Measurements from ENCODE around the gene SPOUT1.

SPOUT1 gene

GRCh38 chr9:128825923-128826700, 3.5 kb downstream of the SPOUT1 start:
- Histone ChIP-seq H3K36me3 (ENCODE audit: control insufficient read depth in 4 of 4, insufficient read depth in 4 of 4, low read length in 3 of 4) (peaks cover 9 to 62% (median 56%) of the 10 kb centered on the region in 4 experiments), H3K27ac (ENCODE audit: insufficient read depth in 1 of 2, low read depth in 1 of 2, low read length in 2 of 2, poor library complexity in 1 of 2, severe bottlenecking in 2 of 2) (no peak overlapping the region), H3K4me3 (ENCODE audit: control insufficient read depth in 1 of 7, extremely low read depth in 1 of 7, insufficient read depth in 4 of 7, low read depth in 2 of 7, low read length in 6 of 7) (no peak overlapping the region), H3K27me3 (replicated peaks in 2 of 5; ENCODE audit: control insufficient read depth in 4 of 5, insufficient read depth in 5 of 5, low read length in 4 of 5) (no peaks in the 10 kb centered on the region), H3K4me1 (ENCODE audit: control extremely low read depth in 1 of 4, control insufficient read depth in 4 of 4, insufficient read depth in 4 of 4, low read length in 3 of 4) (peaks cover 0 to 17% (median 15%) of the 10 kb centered on the region in 4 experiments), H3K9me3 (ENCODE audit: control extremely low read depth in 1 of 5, control insufficient read depth in 4 of 5, insufficient read depth in 2 of 5, low read depth in 1 of 5, low read length in 4 of 5) (no peaks in the 10 kb centered on the region)
- ChIA-PET POLR2A (interaction anchor here (0.9 kb wide), 1 partner anchor 38 kb away, joined by 3 read pairs; no protein-coding TSS in a partner anchor), CTCF (interaction anchor here (1.9 kb wide), 1 partner anchor 7 kb away, joined by 7 read pairs; the partner anchor contains the start of gene ENDOG)
- no peak for DNase-seq
- WGBS (ENCODE audit: insufficient coverage), result 98% methylated on average over 16 of the region's 22 CpGs

GRCh38 chr9:128824911-128825310, 4.7 kb downstream of the SPOUT1 start:
- H3K27ac ChIP-seq (ENCODE audit: insufficient read depth in 1 of 2, low read depth in 1 of 2, low read length in 2 of 2, poor library complexity in 1 of 2, severe bottlenecking in 2 of 2), result no peak overlapping the region
- POLR2A ChIA-PET, result no interaction called here
- 93% methylated on average over 6 of the region's 7 CpGs for WGBS (ENCODE audit: insufficient coverage)
- DNase-seq, result no peak
- peaks cover 0 to 15% (median 13%) of the 10 kb centered on the region in 4 experiments for H3K4me1 ChIP-seq (ENCODE audit: control extremely low read depth in 1 of 4, control insufficient read depth in 4 of 4, insufficient read depth in 4 of 4, low read length in 3 of 4)
- H3K27me3 ChIP-seq (replicated peaks in 2 of 5; ENCODE audit: control insufficient read depth in 4 of 5, insufficient read depth in 5 of 5, low read length in 4 of 5), result no peaks in the 10 kb centered on the region
- CTCF ChIA-PET, result interaction anchor here (1.3 kb wide), 1 partner anchor 22 kb away, joined by 4 read pairs; no protein-coding TSS in a partner anchor
- peaks cover 9 to 71% (median 59%) of the 10 kb centered on the region in 4 experiments for H3K36me3 ChIP-seq (ENCODE audit: control insufficient read depth in 4 of 4, insufficient read depth in 4 of 4, low read length in 3 of 4)
- no peak overlapping the region for H3K4me3 ChIP-seq (ENCODE audit: control insufficient read depth in 1 of 7, extremely low read depth in 1 of 7, insufficient read depth in 4 of 7, low read depth in 2 of 7, low read length in 6 of 7)
- no peaks in the 10 kb centered on the region for H3K9me3 ChIP-seq (ENCODE audit: control extremely low read depth in 1 of 5, control insufficient read depth in 4 of 5, insufficient read depth in 2 of 5, low read depth in 1 of 5, low read length in 4 of 5)

GRCh38 chr9:128823903-128824406, 5.6 kb downstream of the SPOUT1 start:
- H3K27me3 ChIP-seq (replicated peaks in 2 of 5; ENCODE audit: control insufficient read depth in 4 of 5, insufficient read depth in 5 of 5, low read length in 4 of 5), result no peaks in the 10 kb centered on the region
- POLR2A ChIA-PET, result no interaction called here
- CTCF ChIA-PET, result interaction anchor here (1.3 kb wide), 1 partner anchor 23 kb away, joined by 4 read pairs; no protein-coding TSS in a partner anchor
- WGBS (ENCODE audit: insufficient coverage), result 95% methylated on average over 2 of the region's 12 CpGs
- peaks cover 0 to 19% (median 17%) of the 10 kb centered on the region in 4 experiments for H3K4me1 ChIP-seq (ENCODE audit: control extremely low read depth in 1 of 4, control insufficient read depth in 4 of 4, insufficient read depth in 4 of 4, low read length in 3 of 4)
- peaks cover 9 to 72% (median 59%) of the 10 kb centered on the region in 4 experiments for H3K36me3 ChIP-seq (ENCODE audit: control insufficient read depth in 4 of 4, insufficient read depth in 4 of 4, low read length in 3 of 4)
- no peak overlapping the region for H3K27ac ChIP-seq (ENCODE audit: insufficient read depth in 1 of 2, low read depth in 1 of 2, low read length in 2 of 2, poor library complexity in 1 of 2, severe bottlenecking in 2 of 2)
- H3K4me3 ChIP-seq (ENCODE audit: control insufficient read depth in 1 of 7, extremely low read depth in 1 of 7, insufficient read depth in 4 of 7, low read depth in 2 of 7, low read length in 6 of 7), result no peak overlapping the region
- no peak for DNase-seq
- no peaks in the 10 kb centered on the region for H3K9me3 ChIP-seq (ENCODE audit: control extremely low read depth in 1 of 5, control insufficient read depth in 4 of 5, insufficient read depth in 2 of 5, low read depth in 1 of 5, low read length in 4 of 5)

GRCh38 chr9:128823362-128823902, 6.2 kb downstream of the SPOUT1 start:
- peaks cover 9 to 72% (median 57%) of the 10 kb centered on the region in 4 experiments for H3K36me3 ChIP-seq (ENCODE audit: control insufficient read depth in 4 of 4, insufficient read depth in 4 of 4, low read length in 3 of 4)
- H3K4me3 ChIP-seq (ENCODE audit: control insufficient read depth in 1 of 7, extremely low read depth in 1 of 7, insufficient read depth in 4 of 7, low read depth in 2 of 7, low read length in 6 of 7), result no peak overlapping the region
- ChIA-PET CTCF (interaction anchor here (1.3 kb wide), 1 partner anchor 23 kb away, joined by 4 read pairs; no protein-coding TSS in a partner anchor), POLR2A (no interaction called here)
- no peaks in the 10 kb centered on the region for H3K27me3 ChIP-seq (replicated peaks in 2 of 5; ENCODE audit: control insufficient read depth in 4 of 5, insufficient read depth in 5 of 5, low read length in 4 of 5)
- no peak for DNase-seq
- 96% methylated on average over 14 of the region's 19 CpGs for WGBS (ENCODE audit: insufficient coverage)
- peaks cover 0 to 17% (median 15%) of the 10 kb centered on the region in 4 experiments for H3K4me1 ChIP-seq (ENCODE audit: control extremely low read depth in 1 of 4, control insufficient read depth in 4 of 4, insufficient read depth in 4 of 4, low read length in 3 of 4)
- no peaks in the 10 kb centered on the region for H3K9me3 ChIP-seq (ENCODE audit: control extremely low read depth in 1 of 5, control insufficient read depth in 4 of 5, insufficient read depth in 2 of 5, low read depth in 1 of 5, low read length in 4 of 5)
- H3K27ac ChIP-seq (ENCODE audit: insufficient read depth in 1 of 2, low read depth in 1 of 2, low read length in 2 of 2, poor library complexity in 1 of 2, severe bottlenecking in 2 of 2), result no peak overlapping the region

DNA sequence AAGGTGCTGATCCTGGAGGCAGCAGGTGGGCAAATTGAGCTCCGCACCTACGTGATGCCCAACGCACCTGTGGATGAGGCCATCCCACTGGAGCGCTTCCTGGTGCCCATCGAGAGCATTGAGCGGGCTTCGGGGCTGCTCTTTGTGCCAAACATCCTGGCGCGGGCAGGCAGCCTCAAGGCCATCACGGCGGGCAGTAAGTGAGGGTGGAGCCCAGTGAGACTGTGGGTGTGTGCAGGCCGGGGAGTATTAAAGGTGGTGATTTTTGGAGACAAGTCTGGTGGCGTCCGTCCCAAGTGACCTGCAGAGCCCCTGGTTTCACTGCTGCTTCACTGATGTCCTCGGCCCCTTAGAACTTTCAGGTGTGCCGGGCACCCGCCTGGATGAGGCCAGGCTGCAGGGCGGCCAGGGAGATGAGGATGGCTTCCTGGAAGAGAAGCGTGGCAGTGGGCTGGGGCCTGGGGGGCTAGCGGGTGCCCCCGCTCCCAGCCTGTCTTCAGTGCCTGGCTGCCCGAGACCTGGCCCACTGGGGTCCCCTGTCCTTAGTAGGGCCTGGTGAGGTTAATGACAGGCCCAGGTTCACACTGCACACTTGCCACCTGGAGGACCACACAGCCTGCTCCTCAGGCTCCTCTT, 7.1 kb downstream of the SPOUT1 start:
- POLR2A ChIA-PET, result no interaction called here
- peaks cover 9 to 71% (median 56%) of the 10 kb centered on the region in 4 experiments for H3K36me3 ChIP-seq (ENCODE audit: control insufficient read depth in 4 of 4, insufficient read depth in 4 of 4, low read length in 3 of 4)
- 98% methylated on average over 11 of the region's 22 CpGs for WGBS (ENCODE audit: insufficient coverage)

DNA sequence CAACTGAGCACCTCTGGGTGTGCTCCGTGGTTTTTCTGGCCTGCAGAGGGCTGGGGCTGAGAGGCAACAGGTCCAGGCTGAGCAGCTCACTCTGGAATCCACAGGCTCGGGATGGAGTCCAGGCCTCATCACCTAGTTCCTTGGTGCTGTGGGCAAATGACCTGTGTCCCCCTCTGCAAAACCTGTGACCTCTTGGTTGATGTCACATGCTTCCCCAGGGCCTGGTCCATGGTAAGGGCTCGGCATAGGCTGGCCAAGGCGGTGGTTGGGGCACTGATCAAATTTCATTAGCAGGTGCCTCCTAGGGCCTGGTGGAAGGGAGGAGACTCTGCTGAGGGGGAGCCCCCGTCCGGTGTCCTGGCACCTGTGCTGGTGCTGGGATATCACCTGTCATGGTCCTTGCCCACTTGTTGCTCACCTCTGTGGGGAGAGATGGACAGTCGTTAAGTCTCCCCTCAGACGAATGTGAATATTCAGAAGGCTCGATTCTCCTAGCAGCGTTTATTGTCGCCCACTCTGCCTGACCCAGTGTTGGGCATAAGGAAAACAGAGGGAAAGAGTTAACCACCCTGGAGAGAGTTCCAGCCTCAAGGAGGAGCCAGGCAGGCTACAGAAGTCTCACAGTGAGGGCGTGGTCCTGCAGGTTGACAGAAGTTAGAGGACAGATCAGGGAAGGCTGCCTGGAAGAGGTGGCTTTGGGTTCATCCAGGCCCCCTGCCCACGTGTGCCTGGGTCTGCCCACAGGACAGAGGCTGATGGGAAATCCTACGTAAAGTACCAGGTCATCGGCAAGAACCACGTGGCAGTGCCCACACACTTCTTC, 7.8 kb downstream of the SPOUT1 start:
- POLR2A ChIA-PET, result no interaction called here
- no peak for DNase-seq
- Histone ChIP-seq H3K27ac (ENCODE audit: insufficient read depth in 1 of 2, low read depth in 1 of 2, low read length in 2 of 2, poor library complexity in 1 of 2, severe bottlenecking in 2 of 2) (no peak overlapping the region), H3K27me3 (replicated peaks in 2 of 5; ENCODE audit: control insufficient read depth in 4 of 5, insufficient read depth in 5 of 5, low read length in 4 of 5) (no peaks in the 10 kb centered on the region), H3K36me3 (ENCODE audit: control insufficient read depth in 4 of 4, insufficient read depth in 4 of 4, low read length in 3 of 4) (peaks cover 9 to 64% (median 51%) of the 10 kb centered on the region in 4 experiments), H3K4me3 (ENCODE audit: control insufficient read depth in 1 of 7, extremely low read depth in 1 of 7, insufficient read depth in 4 of 7, low read depth in 2 of 7, low read length in 6 of 7) (no peak overlapping the region), H3K9me3 (ENCODE audit: control extremely low read depth in 1 of 5, control insufficient read depth in 4 of 5, insufficient read depth in 2 of 5, low read depth in 1 of 5, low read length in 4 of 5) (no peaks in the 10 kb centered on the region), H3K4me1 (ENCODE audit: control extremely low read depth in 1 of 4, control insufficient read depth in 4 of 4, insufficient read depth in 4 of 4, low read length in 3 of 4) (peaks cover 0 to 16% (median 14%) of the 10 kb centered on the region in 4 experiments)
- CTCF ChIA-PET, result no interaction called here
- 97% methylated on average over 16 of the region's 16 CpGs for WGBS (ENCODE audit: insufficient coverage)

More for the DNA sequence above, 7.1 kb downstream of the SPOUT1 start:
- no peak overlapping the region for H3K27ac ChIP-seq (ENCODE audit: insufficient read depth in 1 of 2, low read depth in 1 of 2, low read length in 2 of 2, poor library complexity in 1 of 2, severe bottlenecking in 2 of 2)
- no peak overlapping the region for H3K4me3 ChIP-seq (ENCODE audit: control insufficient read depth in 1 of 7, extremely low read depth in 1 of 7, insufficient read depth in 4 of 7, low read depth in 2 of 7, low read length in 6 of 7)
- CTCF ChIA-PET, result no interaction called here
- H3K27me3 ChIP-seq (replicated peaks in 2 of 5; ENCODE audit: control insufficient read depth in 4 of 5, insufficient read depth in 5 of 5, low read length in 4 of 5), result no peaks in the 10 kb centered on the region
- H3K9me3 ChIP-seq (ENCODE audit: control extremely low read depth in 1 of 5, control insufficient read depth in 4 of 5, insufficient read depth in 2 of 5, low read depth in 1 of 5, low read length in 4 of 5), result no peaks in the 10 kb centered on the region
- DNase-seq, result no peak
- H3K4me1 ChIP-seq (ENCODE audit: control extremely low read depth in 1 of 4, control insufficient read depth in 4 of 4, insufficient read depth in 4 of 4, low read length in 3 of 4), result peaks cover 0 to 16% (median 14%) of the 10 kb centered on the region in 4 experiments
